ENCODE results near the gene NT5DC1. TPM values are rescaled to one million over a fixed set of nuclear protein-coding genes. Genes with fewer than 3 reads are reported as not detected.

The NT5DC1 gene
- total RNA-seq, 1 experiment from 2014 or later: 61.9 TPM

DNA sequence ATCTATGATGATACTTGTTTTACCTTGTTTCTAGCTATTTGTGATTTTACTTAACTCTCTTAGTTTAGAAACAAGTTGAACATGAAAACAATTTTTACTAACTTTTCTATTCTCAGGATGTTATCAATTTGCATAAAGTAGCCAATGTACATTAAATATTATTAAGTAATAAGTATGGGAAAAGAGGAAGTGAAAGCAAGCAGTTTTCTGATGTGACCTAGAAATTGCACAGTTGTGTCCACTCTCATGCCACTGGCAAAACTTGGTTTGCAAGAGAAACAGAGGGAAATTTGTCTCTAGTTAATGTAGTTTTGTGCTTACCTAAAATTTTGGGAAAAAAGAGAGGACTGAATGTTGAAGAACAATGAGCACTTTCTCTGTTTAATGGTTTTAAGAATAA is 198.3 kb downstream of the NT5DC1 start:
- TF ChIP-seq, protein P1, sequence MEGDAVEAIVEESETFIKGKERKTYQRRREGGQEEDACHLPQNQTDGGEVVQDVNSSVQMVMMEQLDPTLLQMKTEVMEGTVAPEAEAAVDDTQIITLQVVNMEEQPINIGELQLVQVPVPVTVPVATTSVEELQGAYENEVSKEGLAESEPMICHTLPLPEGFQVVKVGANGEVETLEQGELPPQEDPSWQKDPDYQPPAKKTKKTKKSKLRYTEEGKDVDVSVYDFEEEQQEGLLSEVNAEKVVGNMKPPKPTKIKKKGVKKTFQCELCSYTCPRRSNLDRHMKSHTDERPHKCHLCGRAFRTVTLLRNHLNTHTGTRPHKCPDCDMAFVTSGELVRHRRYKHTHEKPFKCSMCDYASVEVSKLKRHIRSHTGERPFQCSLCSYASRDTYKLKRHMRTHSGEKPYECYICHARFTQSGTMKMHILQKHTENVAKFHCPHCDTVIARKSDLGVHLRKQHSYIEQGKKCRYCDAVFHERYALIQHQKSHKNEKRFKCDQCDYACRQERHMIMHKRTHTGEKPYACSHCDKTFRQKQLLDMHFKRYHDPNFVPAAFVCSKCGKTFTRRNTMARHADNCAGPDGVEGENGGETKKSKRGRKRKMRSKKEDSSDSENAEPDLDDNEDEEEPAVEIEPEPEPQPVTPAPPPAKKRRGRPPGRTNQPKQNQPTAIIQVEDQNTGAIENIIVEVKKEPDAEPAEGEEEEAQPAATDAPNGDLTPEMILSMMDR (IDR thresholded peaks at IDR 0.05; ENCODE audit: unreplicated experiment): no peak
- no peaks in the 10 kb centered on the region for H3K27me3 Mint-ChIP-seq (ENCODE audit: unreplicated experiment)
- H3K4me3 Mint-ChIP-seq (ENCODE audit: low read depth, unreplicated experiment): no peak overlapping the region
- peaks cover 3% of the 10 kb centered on the region for H3K9me3 Mint-ChIP-seq (ENCODE audit: low read depth, unreplicated experiment)
- no peaks in the 10 kb centered on the region for H3K4me1 Mint-ChIP-seq (ENCODE audit: low read depth, unreplicated experiment)
- no peak overlapping the region for H3K27ac Mint-ChIP-seq (ENCODE audit: unreplicated experiment)
- no peaks in the 10 kb centered on the region for H3K36me3 Mint-ChIP-seq (ENCODE audit: insufficient read depth, unreplicated experiment)
- intact Hi-C loops (cut with micrococcal nuclease; ENCODE audit: unreplicated experiment): no loop called here
- DNase-seq: no peak
- CTCF ChIA-PET: no interaction called here
- BruUV-seq (replicated peaks): no TSS peak

Other genes with a start within 250 kb of the NT5DC1 start
- 21.1 and 21.2 TPM in 2 replicates for gene FRK, start 40.0 kb upstream of the NT5DC1 start, total RNA-seq (2022)
- not detected in 2 replicates for gene COL10A1, start 25.3 kb downstream of the NT5DC1 start, total RNA-seq (2022)
- gene TSPYL4, start 153.2 kb downstream of the NT5DC1 start, total RNA-seq (2022): 14.9 and 15.0 TPM in 2 replicates
- gene TSPYL1, start 179.1 kb downstream of the NT5DC1 start, total RNA-seq (2022): 78.4 and 79.0 TPM in 2 replicates

Measured in Calu3 (cell line).